ENCODE data around the gene PRR5L. TPM values are rescaled to one million over a fixed set of nuclear protein-coding genes. Genes with fewer than 3 reads are reported as not detected.

The PRR5L gene
- total RNA-seq, 4 donors from 2014 or later: 2.2 to 10.9 (median 3.5) TPM

- DNase-seq (ENCODE audit: low spot score in 2 of 2): no peak
- H3K27me3 ChIP-seq: no peaks in the 10 kb centered on the region
- no peaks in the 10 kb centered on the region for H3K9me3 ChIP-seq
- TF ChIP-seq EP300 (IDR thresholded peaks at IDR 0.05) (no peak), CTCF (IDR thresholded peaks at IDR 0.05) (no peak), POLR2A (IDR thresholded peaks at IDR 0.05) (no peak), POLR2AphosphoS5 (IDR thresholded peaks at IDR 0.05) (no peak)
- no peaks in the 10 kb centered on the region for H3K36me3 ChIP-seq
- no peaks in the 10 kb centered on the region for H3K4me1 ChIP-seq
- no peak overlapping the region for H3K4me3 ChIP-seq
- 71% methylated on average over 21 of the region's 21 CpGs for WGBS
- no peak overlapping the region for H3K27ac ChIP-seq
These were observed 102.3 kb downstream of the PRR5L start for GRCh38 chr11:36398231-36398953.

- Histone ChIP-seq H3K4me1 (no peaks in the 10 kb centered on the region), H3K36me3 (no peaks in the 10 kb centered on the region), H3K4me3 (no peak overlapping the region), H3K27ac (no peak overlapping the region), H3K9me3 (no peaks in the 10 kb centered on the region), H3K27me3 (no peaks in the 10 kb centered on the region)
- WGBS: 91% methylated on average over 4 of the region's 4 CpGs
- DNase-seq (ENCODE audit: low spot score in 2 of 2): no peak
- TF ChIP-seq EP300 (IDR thresholded peaks at IDR 0.05): no peak
- no peak for TF ChIP-seq CTCF (IDR thresholded peaks at IDR 0.05)
- TF ChIP-seq POLR2AphosphoS5 (IDR thresholded peaks at IDR 0.05): no peak
- no peak for TF ChIP-seq POLR2A (IDR thresholded peaks at IDR 0.05)
These were observed 103.1 kb downstream of the PRR5L start for GRCh38 chr11:36399236-36399635.

- no peaks in the 10 kb centered on the region for H3K9me3 ChIP-seq
- WGBS: over 99% methylated on average over 5 of the region's 5 CpGs
These were observed 103.7 kb downstream of the PRR5L start for GRCh38 chr11:36399745-36400144.

GRCh38 chr11:36400766-36401455, 104.8 kb downstream of the PRR5L start:
- no peaks in the 10 kb centered on the region for H3K27me3 ChIP-seq
- H3K9me3 ChIP-seq: no peaks in the 10 kb centered on the region
- 84% methylated on average over 20 of the region's 21 CpGs for WGBS
- TF ChIP-seq EP300 (IDR thresholded peaks at IDR 0.05): no peak
- no peak for TF ChIP-seq POLR2AphosphoS5 (IDR thresholded peaks at IDR 0.05)
- no peak for TF ChIP-seq POLR2A (IDR thresholded peaks at IDR 0.05)
- no peak for TF ChIP-seq CTCF (IDR thresholded peaks at IDR 0.05)
- no peak for DNase-seq (ENCODE audit: low spot score in 2 of 2)
- no peak overlapping the region for H3K27ac ChIP-seq
- no peaks in the 10 kb centered on the region for H3K36me3 ChIP-seq
- no peaks in the 10 kb centered on the region for H3K4me1 ChIP-seq
- H3K4me3 ChIP-seq: no peak overlapping the region

More at GRCh38 chr11:36399745-36400144, 103.7 kb downstream of the PRR5L start:
- Histone ChIP-seq H3K27me3 (no peaks in the 10 kb centered on the region), H3K4me3 (no peak overlapping the region), H3K27ac (no peak overlapping the region), H3K4me1 (no peaks in the 10 kb centered on the region), H3K36me3 (no peaks in the 10 kb centered on the region)
- no peak for DNase-seq (ENCODE audit: low spot score in 2 of 2)
- TF ChIP-seq EP300 (IDR thresholded peaks at IDR 0.05): no peak
- TF ChIP-seq POLR2AphosphoS5 (IDR thresholded peaks at IDR 0.05): no peak
- TF ChIP-seq CTCF (IDR thresholded peaks at IDR 0.05): no peak
- TF ChIP-seq POLR2A (IDR thresholded peaks at IDR 0.05): no peak

- 83% methylated on average over 11 of the region's 11 CpGs for WGBS
- no peak overlapping the region for H3K27ac ChIP-seq
- TF ChIP-seq POLR2AphosphoS5 (IDR thresholded peaks at IDR 0.05): no peak
- TF ChIP-seq EP300 (IDR thresholded peaks at IDR 0.05): no peak
- TF ChIP-seq CTCF (IDR thresholded peaks at IDR 0.05): no peak
- no peak for TF ChIP-seq POLR2A (IDR thresholded peaks at IDR 0.05)
These were observed 106.6 kb downstream of the PRR5L start for GRCh38 chr11:36402568-36403170.

More at GRCh38 chr11:36402568-36403170, 106.6 kb downstream of the PRR5L start:
- Histone ChIP-seq H3K36me3 (no peaks in the 10 kb centered on the region), H3K27me3 (no peaks in the 10 kb centered on the region), H3K4me1 (no peaks in the 10 kb centered on the region), H3K9me3 (no peaks in the 10 kb centered on the region), H3K4me3 (no peak overlapping the region)
- no peak for DNase-seq (ENCODE audit: low spot score in 2 of 2)
